Right hindlimb (tissue), 1 donor: ENCODE measurements around the gene NKD1.
A peak's percentile ranks its signal among the peaks of the same experiment; 100 is the strongest.

Experiments used
- DNase-seq: peaks from one replicate; pipeline ENCODE4 v3.0.0-alpha.2; 2018

Gene NKD1

DNA sequence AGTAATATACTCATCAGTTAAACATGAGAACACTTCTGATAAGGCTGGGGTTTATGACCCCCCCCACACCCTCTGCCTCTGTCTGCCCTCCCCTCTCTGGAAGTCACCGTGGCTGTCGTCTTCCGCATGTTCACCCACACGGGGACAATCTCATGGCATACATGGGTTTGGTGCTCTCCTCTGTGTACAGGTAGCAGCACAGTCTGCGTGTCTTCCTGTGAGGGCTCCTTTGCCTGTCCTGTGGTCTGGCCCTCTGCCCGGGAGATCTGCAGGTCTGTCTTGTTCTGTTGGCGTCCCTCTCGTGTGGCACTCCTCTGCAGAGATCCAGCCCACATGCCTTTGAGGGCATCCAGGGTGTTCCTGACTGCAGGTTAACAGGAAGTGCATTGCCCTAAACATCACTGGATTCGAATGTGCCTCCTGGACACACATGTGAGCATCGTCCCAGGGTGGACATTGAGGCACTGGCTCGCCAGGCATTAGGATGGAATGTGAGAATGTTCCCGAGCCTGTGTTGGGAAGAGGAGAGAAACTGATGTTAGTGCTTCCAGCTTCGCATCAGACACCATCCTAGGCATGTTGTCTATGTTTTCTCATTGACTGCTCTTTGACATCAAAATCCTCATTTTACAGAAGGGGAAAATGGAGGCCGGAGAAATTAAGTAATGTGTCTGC is 54.5 kb downstream of the NKD1 start:
- no peak for DNase-seq

DNA sequence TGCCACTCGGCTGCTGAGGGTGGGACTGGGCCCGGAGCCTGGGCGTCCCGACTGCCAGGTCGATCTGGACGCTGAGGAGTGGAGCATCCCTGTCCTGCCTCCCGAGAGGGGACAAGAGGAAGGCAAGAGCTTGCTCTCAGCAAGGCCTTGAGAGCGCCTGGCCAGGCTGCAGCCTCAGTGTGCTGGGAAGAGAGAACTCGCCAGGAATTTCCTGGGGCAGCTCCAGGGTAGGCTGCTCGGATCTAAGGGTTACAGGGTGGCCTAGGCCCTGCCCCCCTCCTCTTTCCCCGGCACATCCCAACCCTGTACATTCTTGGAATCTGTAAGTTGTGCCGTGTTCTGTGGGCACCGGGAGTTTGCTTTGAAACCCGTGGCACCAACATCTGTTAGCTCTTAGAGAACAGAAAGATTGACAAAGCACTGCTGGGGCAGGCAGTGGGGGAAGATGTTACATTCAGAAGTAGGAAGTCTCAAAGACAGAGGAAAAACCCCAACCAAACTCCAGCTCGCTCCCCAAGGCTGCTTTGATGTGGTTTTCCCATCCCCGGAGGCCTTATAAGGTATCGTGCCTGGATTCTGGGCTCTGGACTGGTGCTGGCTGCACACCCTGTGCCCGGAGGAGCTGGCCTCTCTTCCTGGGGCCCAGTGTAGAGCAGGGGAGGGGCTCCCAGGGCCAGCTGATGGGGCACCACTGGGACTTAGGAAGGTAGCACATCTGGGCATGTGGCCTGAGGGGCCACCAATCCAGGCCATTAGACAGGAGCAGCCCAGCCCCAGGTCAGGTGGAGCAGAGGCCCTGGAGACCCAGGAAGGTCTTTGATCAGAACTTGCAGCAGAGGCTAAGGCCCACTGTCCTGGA is 55.2 kb downstream of the NKD1 start:
- DNase-seq: peak; percentile 71

GRCh38 chr16:50604065-50604418 is 55.8 kb downstream of the NKD1 start:
- no peak for DNase-seq

DNA sequence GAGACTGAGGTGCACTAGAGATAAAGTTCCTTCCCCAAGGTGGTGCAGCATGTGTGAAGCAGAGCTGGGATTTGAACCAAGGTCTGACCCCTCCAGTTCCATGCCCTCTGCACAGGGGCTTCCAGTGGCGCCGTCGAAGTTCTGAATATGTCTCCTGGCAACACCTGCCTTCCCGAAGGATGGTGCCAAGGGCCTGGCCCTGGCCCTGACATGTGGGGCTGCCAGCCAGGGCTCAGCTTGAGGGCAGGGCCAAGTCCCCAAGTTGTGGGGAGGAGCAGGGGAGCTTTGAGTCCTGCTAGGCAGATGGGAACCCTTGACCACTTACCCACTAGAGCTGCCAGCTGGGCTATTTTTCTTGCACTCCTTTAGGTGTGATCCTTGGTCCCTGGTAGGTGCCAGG is 56.4 kb downstream of the NKD1 start:
- DNase-seq: no peak

- no peak for DNase-seq
Measured at GRCh38 chr16:50605733-50606430, 57.7 kb downstream of the NKD1 start.

GRCh38 chr16:50606431-50607050 is 58.3 kb downstream of the NKD1 start:
- no peak for DNase-seq

- no peak for DNase-seq
Measured at GRCh38 chr16:50607051-50607431, 58.8 kb downstream of the NKD1 start.

DNA sequence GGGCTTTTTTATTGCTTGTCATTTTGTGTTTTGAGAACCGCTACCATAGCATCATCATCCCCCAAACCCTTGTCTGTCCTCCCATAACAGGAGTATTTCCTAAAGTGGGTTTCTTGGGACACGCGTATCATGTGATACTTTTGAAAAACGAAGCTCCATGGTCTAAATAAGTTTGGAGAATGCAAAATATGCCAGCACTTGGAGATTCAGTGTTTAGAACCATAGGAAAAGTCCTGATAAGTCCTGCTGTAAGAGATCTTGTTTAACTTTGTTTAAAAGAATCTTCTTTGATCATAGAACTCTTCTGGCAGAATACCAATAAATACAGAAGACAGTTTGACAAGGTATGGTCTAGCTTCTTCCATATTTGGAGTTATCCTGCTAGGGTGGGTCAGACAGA is 59.3 kb downstream of the NKD1 start:
- DNase-seq: no peak

GRCh38 chr16:50607970-50608557 is 59.9 kb downstream of the NKD1 start:
- DNase-seq: no peak

DNA sequence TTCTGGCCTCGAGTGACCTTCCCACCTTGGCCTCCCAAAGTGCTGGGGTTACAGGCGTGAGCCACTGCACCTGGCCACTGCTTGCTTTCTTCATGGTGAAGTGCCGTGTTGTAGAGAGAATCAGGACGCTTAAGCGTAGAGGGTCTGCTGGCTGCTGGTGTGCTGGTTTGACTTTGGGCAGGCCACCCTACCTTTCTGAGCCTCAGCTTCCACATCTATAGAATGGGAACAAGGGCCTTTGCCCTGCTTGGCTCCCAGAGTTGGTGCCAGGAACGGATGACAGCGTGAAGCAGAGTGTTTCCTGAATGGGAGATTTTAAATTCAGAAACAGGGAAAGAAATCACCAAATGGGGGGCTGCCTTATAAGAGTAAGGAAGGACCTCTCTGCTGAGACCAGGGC is 60.9 kb downstream of the NKD1 start:
- no peak for DNase-seq

- DNase-seq: no peak
Measured at GRCh38 chr16:50609471-50609870, 61.3 kb downstream of the NKD1 start.

- peak; percentile 63 for DNase-seq
Measured at GRCh38 chr16:50610331-50611262, 62.4 kb downstream of the NKD1 start.

- DNase-seq: no peak
Measured at GRCh38 chr16:50611332-50611934, 63.2 kb downstream of the NKD1 start.

DNA sequence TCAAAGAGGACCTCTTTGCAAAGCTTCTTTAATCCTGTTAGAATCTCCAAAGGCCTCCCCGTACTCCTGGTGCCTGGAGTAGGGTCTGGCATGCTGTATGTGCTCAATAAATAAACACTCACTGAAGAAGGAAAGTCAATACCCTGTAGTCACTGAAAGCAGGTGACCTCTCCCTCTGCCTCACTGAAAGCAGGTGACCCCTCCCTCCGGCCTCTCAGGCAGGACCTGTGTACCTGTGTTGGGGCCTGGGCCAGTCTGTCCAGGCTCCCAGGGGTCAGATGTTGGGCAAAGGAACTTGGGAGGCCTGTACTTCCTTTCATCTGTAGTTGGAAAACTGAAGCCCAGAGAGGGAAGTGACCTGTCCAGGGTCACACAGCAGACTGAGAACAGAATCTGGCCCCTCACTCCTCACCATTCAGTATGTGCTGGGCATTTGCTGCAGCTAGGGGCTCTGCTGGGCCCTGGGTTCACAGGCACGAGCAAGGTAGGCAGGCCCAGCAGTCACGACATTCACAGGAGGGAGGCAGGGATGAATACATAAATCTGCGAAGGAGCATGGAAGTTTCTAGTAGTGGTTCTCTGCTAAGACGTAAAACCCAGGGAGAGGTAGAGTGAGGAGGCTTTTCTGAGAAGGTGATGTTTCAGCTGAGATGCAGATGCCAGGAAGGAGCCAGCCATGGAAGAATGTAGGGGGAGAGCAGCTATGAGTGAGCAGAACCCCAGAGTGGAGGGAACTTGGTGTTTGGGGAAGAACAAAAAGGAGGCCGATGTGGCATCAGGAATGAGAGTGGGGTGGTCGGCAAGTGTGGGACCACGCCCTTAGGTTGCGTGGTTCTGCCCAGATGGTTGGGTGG is 64.0 kb downstream of the NKD1 start:
- no peak for DNase-seq

DNA sequence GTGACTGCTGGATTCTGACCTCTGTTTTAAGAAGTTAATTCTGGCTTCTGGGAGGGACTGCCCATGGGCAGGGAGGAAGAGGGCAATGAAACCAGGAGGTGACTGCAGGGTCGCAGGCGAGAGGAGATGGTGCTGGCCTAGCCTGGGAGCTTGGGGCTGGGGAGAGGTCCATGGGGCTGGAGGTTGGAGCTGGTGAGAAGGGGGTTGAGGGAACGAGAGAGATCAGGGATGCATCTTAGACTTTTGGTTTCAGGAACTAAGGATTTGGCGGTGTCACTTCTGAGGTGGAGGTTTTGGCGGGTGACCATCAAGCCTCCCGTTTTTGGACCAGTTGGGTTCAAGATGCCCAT is 64.6 kb downstream of the NKD1 start:
- DNase-seq: no peak

DNA sequence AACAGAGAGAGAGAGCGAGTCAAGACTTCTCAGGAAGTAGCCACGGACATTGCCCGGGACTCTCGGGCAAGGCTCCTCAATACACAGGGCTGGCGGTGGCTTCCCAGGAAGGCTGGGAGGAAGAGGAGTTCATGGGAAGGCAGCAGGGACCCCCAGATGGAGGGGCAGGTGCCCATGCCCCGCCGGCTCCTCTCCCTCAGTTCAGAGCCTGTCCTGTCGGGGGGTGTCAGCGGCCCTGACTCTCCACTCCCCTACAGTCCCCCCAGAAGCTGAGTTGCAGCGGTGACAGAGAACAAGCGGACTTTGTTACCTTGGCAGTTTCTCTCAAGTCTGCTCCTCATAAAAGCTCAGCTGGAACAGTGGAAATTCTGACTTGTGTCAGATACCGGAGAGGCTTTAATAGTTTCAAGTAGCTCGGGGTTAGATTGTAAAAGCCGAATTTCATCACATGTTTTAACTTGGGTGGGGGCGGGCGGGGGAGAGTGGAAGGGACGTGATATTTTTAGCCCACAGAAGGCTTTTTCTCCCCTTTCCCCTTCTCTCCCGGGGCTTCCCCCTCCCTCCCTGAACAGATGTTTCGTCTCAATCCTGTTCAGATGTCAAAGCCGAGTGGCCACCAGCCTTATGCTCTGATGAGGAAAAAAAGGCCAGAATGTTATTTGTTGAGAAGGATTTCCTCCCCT is 65.2 kb downstream of the NKD1 start:
- peak; percentile 66 for DNase-seq

DNA sequence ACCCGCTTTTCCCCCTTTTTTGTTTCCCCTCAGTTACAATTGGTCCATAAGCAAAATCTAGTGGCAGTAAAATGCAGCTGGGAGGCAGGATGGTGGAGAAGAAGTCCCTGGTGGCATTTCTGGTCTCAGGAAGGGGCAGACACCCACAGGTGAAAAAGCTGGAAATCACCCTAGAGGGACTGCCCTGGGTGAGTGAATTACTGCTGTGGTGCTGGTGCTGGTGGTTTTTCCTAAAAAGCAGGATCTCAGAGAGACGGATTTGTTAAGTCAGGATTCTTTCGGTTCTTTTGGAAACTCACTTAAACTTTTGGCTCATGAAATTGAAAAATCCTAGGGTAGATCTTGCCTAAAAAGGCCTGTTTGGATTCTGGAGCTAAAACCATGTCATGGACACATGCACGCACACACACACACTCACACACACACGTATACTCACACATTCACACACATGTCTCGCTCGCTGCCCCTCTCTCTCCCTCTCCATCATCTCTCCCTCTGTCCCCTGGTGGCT is 65.8 kb downstream of the NKD1 start:
- DNase-seq: no peak

DNA sequence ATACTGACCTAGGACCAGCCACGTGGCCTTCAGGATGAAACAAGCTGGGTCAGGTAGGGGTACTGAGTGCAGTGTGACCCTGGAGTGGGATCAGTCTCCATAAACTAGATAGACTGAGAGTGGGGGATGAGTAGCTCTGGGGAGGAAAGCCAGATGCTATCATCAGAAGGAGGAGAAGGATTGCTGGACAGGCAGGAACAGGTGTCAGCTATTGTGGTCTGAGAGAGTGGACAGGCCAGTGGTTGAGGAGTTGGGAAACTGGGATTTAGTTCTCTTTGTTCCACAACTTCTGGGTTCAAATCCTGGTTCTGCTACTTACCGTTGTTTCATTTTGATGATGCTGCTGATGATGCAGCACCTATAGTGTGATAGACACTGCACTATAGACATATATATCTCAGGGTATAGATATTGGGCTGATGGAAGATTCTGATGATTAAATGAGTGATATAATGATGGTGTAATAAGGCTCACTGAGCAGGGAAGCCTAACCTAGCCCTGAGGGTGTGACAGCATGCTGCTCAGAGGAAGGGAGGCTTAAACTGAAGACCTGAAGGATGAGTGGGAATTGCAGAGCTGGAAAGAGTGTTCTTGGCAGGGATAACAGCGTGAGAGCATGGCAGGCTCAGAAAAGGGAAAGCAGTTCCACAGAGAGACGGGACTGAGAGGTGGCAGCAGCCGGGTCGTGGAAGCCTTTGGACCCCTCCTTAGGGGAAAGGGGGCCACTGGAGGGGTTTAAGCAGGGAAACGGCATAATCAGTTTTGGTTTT is 66.9 kb downstream of the NKD1 start:
- DNase-seq: no peak

DNA sequence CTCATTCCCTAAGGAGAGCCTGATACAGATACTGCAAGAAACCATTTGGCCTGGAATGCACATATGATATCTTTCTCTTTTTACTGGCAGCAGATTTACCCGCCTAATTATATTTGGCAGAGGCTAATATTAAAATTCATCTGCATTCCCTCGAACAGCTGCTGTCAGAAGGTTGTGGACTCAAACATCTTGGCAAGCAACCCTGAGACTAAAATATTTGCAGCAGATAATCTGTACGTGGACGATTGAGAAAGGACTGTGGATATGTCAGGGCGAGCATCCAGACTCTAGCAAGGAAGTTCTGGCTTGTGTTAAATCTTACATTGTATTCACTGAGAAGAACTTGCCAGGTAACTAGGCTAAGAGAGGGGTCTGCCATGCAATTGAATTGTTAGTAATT is 67.7 kb downstream of the NKD1 start:
- no peak for DNase-seq
